ENCODE measurements around the gene ST6GALNAC5.
"Not testable (repeated sequence)": the region's sequence is repeated elsewhere in the genome, so short reads cannot be mapped to it uniquely, and the experiment has no call there.

ST6GALNAC5 gene

DNA sequence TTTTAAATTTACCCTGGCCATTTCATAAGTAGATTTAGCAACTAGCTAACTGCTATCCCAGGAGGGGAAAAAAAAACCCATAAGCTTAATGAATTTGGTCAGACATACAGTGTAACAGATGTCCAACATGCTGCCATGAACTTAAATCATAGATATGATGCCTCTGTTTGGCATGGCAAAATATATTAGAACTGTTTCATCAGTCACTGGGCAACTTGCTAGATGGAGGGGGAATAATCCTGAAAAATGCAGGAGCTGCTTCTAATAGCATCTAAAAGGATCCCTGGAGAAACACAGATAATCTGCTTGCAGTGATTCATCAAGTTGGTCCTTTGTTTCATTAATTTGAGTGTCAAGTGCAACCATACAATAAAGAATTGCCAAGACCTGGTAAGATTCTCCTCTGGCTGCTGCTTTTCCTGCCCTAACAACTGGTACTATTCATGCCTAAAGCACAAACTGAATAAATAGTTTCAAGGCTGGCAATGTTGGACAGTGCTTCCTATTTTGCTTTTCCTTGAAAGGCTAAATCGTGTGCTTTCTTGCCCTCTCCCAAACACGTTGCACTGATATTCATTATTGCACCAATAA, 1.5 kb upstream of the ST6GALNAC5 start:
- no peak for DNase-seq (ENCODE audit: extremely low read depth in 1 of 2, low read depth in 1 of 2)

DNA sequence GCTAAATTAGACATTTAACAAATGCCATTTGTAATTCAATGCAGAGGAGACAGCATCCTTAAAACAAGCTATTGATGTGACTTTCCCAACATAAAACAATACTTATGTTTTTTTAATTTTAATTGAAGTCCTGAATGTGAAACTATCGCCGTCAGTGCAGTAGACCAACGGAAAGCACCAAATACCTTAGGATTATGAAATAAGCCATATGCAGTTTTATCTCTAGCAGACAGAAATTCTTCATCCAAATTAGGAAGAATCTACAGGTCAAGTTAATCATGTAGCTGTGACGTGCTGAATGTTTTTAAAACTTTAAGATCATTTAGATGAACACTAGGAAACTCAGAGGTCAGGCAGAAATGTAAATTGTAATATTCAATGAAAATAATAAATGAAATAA, 714 bp upstream of the ST6GALNAC5 start:
- DNase-seq (ENCODE audit: extremely low read depth in 1 of 2, low read depth in 1 of 2), result no peak

DNA sequence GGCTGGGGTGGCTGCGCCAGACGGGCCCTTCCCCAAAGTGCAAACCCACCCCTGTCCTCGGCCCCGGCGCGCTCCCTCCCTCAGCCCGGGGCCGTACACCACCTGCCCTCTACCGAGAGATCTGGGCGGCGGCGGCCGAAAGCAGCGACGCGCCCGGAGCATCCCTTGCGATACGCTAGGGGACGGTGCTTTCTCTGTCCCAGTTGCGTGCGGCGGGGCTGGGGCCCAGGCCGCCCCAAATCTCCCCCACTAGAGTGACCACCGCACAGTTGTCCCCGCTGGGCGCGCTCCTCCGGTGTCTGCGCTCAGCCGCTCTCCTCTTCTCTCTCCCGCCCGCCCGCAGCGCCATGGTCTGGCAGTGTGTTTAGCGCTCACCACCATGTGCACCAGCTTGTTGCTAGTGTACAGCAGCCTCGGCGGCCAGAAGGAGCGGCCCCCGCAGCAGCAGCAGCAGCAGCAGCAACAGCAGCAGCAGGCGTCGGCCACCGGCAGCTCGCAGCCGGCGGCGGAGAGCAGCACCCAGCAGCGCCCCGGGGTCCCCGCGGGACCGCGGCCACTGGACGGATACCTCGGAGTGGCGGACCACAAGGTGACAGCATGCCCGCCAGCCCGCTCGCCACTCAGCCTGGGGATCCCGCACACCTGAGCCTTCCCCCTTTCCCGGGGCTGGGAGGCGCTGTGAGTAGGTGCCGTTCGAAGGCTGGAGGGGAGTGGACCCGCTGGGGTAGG, 1.0 kb downstream of the ST6GALNAC5 start:
- DNase-seq (ENCODE audit: extremely low read depth in 1 of 2, low read depth in 1 of 2), result peak in 1 of 2 donors; percentile 7

DNA sequence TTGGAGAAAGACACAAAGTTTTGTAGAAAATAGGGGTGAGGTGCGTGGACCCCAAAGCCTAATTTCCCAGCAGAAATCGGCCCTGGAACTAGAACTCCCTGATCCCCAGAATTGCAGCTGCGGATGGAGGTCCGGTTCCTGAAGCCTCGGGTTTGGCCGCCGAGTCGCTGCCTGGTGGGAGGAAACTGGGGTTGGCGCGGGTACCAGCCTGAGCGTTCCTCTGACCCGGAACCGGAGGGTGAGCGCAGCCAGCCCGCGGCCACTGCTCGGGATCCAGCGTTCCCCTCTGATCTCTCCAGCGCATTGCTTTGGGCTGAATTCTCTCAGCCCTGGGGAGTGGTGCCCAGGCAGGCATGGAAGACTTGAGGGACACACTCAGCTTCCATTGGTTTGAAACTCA, 1.6 kb downstream of the ST6GALNAC5 start:
- DNase-seq (ENCODE audit: extremely low read depth in 1 of 2, low read depth in 1 of 2), result no peak

DNA sequence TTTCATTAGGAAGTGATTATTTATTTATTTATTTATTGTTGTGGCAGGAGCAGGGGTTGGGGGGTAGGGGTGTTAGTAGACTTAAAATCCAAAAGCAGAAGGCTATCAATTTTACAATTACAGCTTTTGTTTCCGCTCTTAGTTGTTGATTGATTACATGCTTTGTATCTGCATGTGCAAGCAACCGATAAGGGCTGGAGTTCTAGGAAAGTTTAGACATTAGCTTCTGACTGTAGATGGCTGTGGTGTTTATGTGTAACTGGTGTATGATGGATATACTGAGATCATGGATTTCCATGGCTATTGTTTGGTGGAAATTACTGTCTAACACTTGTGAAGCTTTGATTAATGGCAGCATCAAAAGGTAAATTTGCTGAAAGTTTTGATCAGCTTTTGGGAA, 2.8 kb downstream of the ST6GALNAC5 start:
- no peak for DNase-seq (ENCODE audit: extremely low read depth in 1 of 2, low read depth in 1 of 2)

DNA sequence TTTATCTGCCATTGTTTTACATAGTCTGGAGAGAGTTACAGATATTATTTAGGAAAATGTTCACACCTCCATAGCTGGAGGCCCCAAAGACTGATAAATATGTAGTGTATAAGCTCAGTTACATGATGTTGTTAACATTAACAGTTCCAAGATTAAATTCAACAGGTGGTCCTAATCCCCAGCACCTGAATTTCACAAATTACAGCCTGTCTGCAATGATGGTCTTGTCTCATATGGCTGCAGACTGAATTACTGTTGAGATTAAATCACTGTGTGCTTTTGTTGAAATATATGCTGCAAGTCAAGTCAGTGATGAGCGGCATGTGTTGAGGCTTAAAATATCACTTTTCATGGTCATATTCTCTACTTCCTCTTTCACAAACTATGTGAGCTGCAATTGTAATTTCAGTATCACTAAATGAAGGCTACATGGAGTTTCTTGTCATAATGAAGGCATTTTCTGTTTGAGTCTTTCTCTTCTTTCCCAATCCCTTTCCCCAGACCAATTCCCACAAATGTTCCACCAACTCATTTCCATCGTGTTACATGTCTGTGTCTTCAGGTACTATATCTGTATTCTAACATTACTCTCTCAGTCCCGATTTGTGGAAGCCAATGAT, 4.2 kb downstream of the ST6GALNAC5 start:
- DNase-seq (ENCODE audit: extremely low read depth in 1 of 2, low read depth in 1 of 2), result no peak

DNA sequence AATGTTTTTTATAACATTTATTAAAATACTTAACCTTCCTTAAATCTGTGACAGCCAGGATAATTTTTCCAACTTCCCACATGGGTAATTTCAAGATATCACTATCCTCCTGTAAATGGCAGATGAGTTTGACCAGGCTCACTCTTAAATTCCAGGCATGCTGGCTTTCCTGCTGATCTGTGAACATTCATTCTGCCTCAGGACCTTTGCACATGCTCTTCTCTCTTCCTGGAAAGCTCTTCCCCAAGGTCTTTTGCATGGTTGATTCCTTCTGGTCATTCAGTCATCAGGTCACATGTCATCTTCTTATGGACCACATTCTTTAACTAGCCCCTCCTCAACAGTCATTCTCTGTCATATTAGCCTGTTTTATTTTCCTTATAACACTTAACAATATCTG, 5.7 kb downstream of the ST6GALNAC5 start:
- DNase-seq (ENCODE audit: extremely low read depth in 1 of 2, low read depth in 1 of 2), result no peak

DNA sequence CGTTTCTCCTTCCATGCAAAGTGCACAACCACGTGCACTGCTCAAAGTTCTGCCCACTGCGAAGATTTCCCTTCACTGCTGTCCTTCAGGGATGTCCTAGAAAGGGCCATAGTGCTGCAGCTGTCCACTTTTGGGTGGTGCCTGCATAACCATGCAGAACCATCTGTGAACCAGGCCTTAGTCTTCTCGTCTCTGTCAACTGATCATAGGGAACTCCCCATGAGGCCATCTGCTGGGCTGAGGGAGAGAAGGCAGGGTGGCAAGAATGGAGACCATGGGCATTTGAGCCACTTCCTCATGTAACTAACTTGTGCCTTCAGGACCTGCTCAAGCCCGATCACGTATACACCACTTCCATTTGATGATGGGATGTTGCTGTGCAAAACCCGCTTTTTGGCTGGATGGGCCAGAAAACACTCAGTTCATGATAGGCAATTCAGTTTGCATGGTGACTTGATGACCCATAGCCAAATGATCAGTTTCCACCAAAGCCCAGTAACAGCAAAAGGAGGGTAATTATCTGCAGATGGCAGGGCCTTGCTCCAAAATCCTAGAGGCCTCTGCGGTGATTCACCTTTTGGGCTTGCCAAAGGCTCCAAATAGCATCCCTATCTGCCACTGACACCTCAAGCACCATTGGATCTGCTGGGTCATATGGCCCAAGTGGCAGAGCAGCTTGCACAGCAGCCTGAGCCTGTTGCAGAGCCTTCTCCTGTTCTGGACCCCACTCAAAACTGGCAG, 9.5 kb downstream of the ST6GALNAC5 start:
- no peak for DNase-seq (ENCODE audit: extremely low read depth in 1 of 2, low read depth in 1 of 2)

DNA sequence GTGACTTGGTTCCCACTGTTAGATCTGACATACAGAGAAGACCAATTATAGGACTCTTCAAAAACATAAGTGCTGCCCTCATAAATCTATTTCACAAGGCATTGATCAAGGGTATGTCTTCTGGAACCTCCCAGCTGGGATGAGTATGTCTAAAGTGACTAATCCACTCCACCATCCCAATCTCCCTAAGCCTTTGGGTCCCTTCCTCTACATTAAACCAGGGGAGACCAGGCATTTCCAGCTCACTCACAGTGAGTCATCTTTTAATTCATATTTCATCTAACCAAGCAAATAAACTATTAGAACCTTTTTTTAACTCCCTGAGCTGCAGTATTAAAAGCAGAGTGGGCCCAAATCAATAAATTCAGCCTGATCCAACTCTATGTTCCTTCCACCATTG, 11.7 kb downstream of the ST6GALNAC5 start:
- DNase-seq (ENCODE audit: extremely low read depth in 1 of 2, low read depth in 1 of 2), result not testable (repeated sequence)

DNA sequence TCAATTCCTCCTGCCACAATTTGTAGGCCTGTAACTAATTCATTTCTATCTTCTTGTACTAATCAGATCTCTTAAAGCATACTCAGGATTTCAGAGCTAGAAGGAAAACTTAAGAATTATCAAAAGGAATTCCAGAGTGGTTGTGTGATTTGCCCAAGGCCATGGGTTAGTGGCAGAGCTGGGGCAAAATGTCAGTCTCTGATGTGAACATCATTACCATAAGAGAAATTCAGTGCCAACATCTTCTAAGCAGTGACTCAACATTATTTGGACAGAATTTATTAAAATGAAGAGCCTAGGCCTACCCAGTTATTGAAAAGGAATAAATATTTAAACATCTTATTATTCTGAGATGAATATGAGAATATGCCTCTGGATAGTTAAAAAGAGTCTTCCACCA, 14.5 kb downstream of the ST6GALNAC5 start:
- DNase-seq (ENCODE audit: extremely low read depth in 1 of 2, low read depth in 1 of 2), result no peak

DNA sequence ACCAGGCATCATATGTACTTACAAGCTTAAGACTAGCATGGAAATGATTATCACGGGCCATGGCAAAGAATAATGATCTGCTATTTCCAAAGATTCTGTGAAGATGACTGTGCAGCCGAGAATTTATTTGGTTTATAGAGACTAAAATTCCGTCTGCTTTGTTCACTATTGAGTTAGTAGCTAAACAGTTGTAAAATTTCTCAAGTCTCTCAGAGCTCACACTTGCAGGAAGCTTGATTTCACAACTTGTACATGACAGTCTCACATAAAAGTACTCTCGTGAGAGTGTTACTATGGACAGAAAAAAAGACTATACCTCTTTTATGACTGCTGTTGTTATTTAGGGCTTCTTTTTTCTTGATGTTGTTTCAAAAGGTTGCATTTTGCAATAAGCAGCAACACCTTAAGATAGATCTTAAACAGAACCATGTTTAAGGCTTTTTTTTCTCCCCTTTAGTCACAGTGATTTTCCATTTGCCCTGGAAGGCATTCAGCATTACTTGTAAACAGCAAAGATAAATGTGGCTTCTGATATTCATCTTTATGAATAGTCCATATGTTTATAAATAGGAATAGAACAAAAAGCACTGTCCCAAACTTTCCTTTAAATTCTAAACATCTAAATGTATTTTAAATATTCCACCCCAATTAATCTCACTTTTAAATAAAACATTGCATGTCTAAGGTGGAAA, 24.8 kb downstream of the ST6GALNAC5 start:
- no peak for DNase-seq (ENCODE audit: extremely low read depth in 1 of 2, low read depth in 1 of 2)

DNA sequence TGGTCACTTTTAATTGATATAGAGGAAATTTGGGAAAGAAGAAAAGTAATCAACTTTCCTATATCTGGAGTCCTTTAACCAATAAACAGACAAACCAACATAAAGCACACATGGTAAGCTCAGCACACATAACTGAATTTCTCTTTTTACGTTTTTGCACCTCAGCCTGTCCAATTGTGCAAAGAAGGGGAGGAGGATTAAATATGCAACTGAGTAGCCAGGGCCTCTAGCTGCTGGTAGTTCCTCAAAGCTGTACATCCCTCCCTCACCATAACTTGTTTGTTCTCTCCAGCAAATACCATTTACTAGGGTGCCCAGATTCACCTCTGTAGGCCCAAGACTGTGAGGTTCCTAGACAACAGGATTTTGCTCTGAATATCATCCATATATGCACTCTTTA, 25.4 kb downstream of the ST6GALNAC5 start:
- no peak for DNase-seq (ENCODE audit: extremely low read depth in 1 of 2, low read depth in 1 of 2)

DNA sequence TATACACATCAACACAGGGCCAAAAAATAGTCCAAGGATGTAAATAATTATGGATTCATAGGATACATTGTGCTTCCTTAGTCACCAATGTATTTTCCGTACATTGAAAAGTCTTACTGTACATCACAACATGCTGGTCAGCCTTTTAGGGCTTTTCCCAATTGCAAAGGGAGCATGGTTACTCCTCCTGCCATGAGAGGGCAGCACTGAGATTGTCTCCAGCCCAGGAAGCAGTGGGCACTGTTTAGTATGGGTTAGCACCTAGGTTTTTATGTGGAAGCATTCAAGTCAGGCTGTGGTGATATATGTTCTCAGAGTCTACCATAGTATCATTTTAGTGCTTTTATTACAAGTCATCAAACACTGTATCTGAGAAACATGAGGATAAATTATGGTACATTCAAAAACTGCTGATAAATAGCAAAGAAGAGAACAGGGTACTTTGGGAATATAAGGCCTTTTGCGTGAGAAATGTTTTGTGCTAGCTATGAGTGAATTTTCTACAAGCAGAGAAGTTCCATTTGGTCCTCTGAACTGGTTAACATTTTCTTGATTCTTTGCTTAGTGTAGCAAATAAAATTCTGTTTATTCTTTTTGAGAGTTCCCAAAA, 34.0 kb downstream of the ST6GALNAC5 start:
- peak in 1 of 2 donors; percentile 3 for DNase-seq (ENCODE audit: extremely low read depth in 1 of 2, low read depth in 1 of 2)

DNA sequence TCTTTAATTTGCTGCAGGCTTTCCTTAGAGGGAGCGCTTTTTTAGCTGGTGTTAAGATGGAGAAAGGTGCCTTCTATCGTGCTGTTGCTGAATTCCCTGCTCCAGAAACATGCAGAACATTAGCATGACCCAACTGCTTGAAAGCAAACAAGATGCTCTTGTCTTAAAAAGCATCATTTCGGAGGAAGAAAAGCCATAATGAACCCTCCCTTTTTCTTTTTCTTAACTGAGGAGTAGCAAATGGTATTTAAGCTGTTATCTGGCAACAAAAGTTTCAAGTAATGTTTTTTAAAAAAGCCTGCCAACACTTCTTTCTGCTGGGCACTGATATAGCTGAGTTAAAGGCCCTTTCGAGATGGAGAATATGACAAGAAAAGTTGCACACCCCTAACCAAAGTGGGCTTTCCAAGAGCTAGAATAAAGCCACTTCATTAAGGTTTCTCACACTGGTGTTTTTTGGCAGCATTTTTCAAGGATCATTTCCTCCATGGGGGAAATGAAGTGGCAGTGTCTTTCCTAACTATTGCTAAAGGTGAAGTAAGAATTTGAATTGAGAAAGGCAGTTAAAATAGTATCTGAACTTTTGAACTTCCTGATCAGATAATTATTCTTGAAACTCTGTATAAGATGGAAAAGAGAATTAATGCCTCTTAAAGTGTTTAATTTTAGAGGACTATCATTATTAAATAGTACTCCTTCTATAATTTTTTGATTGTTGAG, 38.8 kb downstream of the ST6GALNAC5 start:
- no peak for DNase-seq (ENCODE audit: extremely low read depth in 1 of 2, low read depth in 1 of 2)

DNA sequence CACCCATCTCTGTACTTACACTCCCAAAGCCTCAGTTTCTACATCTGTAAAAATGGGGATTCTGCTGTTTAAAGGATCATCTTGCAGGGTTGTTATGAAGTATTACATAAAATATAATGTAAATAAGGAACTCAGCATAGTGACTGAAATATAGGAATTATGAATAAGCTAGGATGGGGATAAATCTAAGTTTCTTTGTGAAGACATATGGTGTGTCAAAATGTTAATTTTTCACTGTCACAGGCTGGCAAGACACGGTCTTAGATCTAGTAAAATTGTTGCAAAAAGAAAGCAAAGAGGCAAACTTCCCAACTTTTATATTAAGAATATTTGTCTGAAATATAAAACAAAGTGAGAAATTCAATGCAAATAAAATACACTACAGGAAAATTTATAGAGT, 42.0 kb downstream of the ST6GALNAC5 start:
- DNase-seq (ENCODE audit: extremely low read depth in 1 of 2, low read depth in 1 of 2), result no peak

DNA sequence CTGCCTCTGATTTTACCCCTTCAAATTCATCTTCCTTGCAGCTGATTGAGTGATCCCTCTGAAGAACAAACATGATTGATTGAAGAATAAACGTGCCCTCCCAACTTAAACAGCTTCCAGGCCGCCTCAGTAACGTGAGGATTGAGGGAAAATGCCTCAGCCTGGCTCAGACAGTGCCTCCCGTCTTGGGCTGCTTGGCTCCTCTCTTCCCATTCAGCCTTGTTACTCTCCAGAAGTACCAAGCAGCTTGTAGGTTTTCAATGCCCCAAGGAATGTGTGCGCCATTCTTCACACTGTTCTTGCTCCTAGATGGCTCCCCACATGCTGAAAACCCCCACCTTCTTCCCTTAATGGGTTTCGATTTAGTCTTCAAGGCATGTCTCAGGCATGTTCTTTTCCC, 51.8 kb downstream of the ST6GALNAC5 start:
- no peak for DNase-seq (ENCODE audit: extremely low read depth in 1 of 2, low read depth in 1 of 2)

DNA sequence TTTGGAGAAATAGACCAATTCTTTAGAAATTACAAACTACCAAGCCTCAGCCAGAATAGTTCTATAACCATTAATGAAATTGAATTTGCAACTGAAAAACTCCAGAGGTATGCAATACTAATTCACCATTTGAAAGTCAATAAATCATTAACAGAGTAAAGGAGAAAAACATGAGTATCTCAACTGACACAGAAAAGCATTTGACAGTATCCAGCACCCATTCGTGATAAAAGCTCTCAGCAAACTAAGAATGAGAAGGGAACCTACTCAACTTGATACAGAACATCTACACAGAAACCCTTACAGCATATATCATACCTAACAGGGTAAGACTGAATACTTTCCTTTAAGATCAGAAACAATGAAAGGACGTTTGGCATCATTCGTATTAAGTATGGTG, 54.3 kb downstream of the ST6GALNAC5 start:
- DNase-seq (ENCODE audit: extremely low read depth in 1 of 2, low read depth in 1 of 2), result no peak

DNA sequence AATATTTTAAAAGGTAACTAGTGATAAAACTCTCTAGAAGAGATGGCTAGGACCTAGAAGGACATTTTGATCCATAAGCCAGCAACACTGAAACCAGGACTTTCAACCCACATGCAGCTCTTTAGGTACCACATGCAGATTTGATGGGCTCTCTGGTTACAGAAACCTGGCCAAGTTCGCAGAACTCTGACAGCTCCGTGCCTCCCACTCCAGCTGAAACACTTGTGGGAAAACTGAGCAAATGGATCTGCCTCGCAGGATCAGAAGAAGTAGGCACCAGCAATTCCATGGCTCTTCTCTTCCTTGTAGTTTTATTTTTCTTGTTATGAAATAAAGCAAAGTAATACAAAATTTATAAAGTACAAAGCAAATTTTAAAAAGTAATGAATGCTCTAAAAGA, 58.5 kb downstream of the ST6GALNAC5 start:
- DNase-seq (ENCODE audit: extremely low read depth in 1 of 2, low read depth in 1 of 2), result no peak

DNA sequence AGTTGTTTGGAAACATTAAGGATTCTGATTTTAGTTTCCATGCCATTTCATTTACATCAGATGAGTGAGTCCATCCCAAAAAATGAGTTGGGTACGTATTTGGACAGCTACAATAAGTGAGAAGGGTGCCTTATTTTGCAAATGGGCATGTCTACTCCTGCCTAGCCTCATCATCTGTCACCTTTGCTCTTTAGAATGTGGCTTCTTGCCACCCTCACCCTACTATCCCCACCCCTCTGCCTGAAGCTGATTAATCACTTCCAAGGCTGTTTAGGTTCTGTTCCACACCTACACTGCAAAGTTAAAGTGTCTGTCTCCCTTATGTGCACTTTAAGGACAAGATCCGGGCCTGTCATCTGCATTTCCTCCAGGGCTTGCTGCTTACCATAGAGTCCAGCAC, 61.2 kb downstream of the ST6GALNAC5 start:
- no peak for DNase-seq (ENCODE audit: extremely low read depth in 1 of 2, low read depth in 1 of 2)

DNA sequence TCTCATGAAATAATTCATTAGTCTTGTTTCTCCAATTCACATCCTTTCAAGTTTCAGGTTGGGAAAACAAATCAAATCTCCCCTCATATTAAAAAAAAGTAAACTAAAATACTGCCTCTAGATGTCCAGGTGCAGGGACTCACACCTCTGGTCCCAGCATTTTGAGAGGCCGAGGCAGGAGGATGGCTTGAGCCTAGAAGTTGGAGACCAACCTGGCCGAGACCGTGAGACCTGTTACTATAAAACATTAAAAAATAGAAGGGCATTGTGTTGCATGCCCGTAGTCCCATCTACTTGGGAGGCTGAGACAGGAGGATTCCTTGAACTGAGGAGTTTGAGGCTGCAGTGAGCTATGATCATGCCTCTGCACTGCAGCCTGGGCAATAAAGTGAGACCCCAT, 61.9 kb downstream of the ST6GALNAC5 start:
- no peak for DNase-seq (ENCODE audit: extremely low read depth in 1 of 2, low read depth in 1 of 2)
